Osteoblast (primary cell): ENCODE measurements around the gene ADGRG2. TPM values are rescaled to one million over a fixed set of nuclear protein-coding genes. Genes with fewer than 3 reads are reported as not detected.
A peak's percentile ranks its signal among the peaks of the same experiment; 100 is the strongest.

Experiments used
- DNase-seq: peaks from one replicate; pipeline ENCODE4 v3.0.0; 2011; ENCODE audit warnings: low spot score, mixed read lengths; ENCODE audit not compliant: insufficient read length; ENCODE audit errors: missing footprints
- H2AFZ ChIP-seq: 2 replicates; pipeline ENCODE4 v1.6.0; 2011; ENCODE audit warnings: mild to moderate bottlenecking, low read length
- H3K27ac ChIP-seq: 2 replicates; pipeline ENCODE4 v1.5.1; 2011; ENCODE audit warnings: mild to moderate bottlenecking, low read depth, low read length, moderate library complexity
- H3K27me3 ChIP-seq: 2 replicates; pipeline ENCODE4 v1.6.0; 2012; ENCODE audit warnings: mild to moderate bottlenecking, control low read depth, inconsistent platforms, low read length, moderate library complexity; ENCODE audit not compliant: insufficient read depth
- H3K36me3 ChIP-seq: 2 replicates; pipeline ENCODE4 v1.5.1; 2011; ENCODE audit warnings: mild to moderate bottlenecking, low read length, control low read depth, moderate library complexity; ENCODE audit not compliant: insufficient read depth
- H3K4me1 ChIP-seq: 2 replicates; pipeline ENCODE4 v1.5.1; 2011; ENCODE audit warnings: mild to moderate bottlenecking, low read length, control low read depth, moderate library complexity; ENCODE audit not compliant: insufficient read depth
- H3K4me2 ChIP-seq: 2 replicates; pipeline ENCODE4 v1.6.0; 2011; ENCODE audit warnings: mild to moderate bottlenecking, low read length; ENCODE audit not compliant: insufficient read depth
- H3K4me3 ChIP-seq: fragments of 200-600 bp; sonication (generic); 3 replicates; pipeline ENCODE4 v1.5.1; 2012; ENCODE audit warnings: mild to moderate bottlenecking, low read length, inconsistent platforms; ENCODE audit not compliant: insufficient read depth
- H3K79me2 ChIP-seq: 2 replicates; pipeline ENCODE4 v1.6.0; 2012; ENCODE audit warnings: mild to moderate bottlenecking, low read length, control low read depth, inconsistent platforms; ENCODE audit not compliant: insufficient read depth
- H3K9me3 ChIP-seq: 2 replicates; pipeline ENCODE4 v1.5.1; 2011; ENCODE audit warnings: low read depth, low read length, control low read depth
- H4K20me1 ChIP-seq: 2 replicates; pipeline ENCODE4 v1.6.0; 2012; ENCODE audit warnings: mild to moderate bottlenecking, low read length, control low read depth; ENCODE audit not compliant: insufficient read depth
- total RNA-seq: library from RNA; depleted of rRNA; stranded (reverse); fragments of >200 nt; gene quantifications from 2 replicates; pipeline ENCODE4 v1.2.3, GENCODE V29; 2012
- TF ChIP-seq, protein P1 (sequence below): IDR thresholded peaks from 2 replicates; pipeline ENCODE4 v1.5.1; 2011; ENCODE audit warnings: mild to moderate bottlenecking, low read depth, low read length, moderate library complexity; ENCODE audit errors: extremely low read depth

Gene ADGRG2
- total RNA-seq, 1 donor = under 0.01 TPM

DNA sequence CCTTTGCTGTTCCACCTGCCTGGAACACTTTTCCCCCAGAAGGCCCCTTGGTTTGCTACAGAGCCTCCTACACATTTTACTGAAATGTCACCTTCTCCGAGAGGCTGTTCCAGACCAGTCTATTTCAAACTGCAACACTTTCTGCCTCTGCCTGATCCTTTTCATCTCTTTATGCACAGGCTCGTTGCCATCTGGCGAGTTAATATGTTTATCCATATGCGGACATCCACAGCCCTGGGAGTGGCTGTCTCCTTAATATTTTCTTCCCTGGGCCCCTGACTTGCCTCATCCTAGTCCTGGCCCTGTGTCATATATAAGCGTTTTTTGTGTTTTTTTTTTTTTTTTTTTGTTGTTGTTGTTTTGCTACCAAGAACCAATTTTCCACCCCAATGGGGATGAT is 73.2 kb downstream of the ADGRG2 start:
- no peaks in the 10 kb centered on the region for H3K4me1 ChIP-seq
- H3K4me3 ChIP-seq = no peak overlapping the region
- H3K4me2 ChIP-seq = no peak overlapping the region
- TF ChIP-seq, protein P1, sequence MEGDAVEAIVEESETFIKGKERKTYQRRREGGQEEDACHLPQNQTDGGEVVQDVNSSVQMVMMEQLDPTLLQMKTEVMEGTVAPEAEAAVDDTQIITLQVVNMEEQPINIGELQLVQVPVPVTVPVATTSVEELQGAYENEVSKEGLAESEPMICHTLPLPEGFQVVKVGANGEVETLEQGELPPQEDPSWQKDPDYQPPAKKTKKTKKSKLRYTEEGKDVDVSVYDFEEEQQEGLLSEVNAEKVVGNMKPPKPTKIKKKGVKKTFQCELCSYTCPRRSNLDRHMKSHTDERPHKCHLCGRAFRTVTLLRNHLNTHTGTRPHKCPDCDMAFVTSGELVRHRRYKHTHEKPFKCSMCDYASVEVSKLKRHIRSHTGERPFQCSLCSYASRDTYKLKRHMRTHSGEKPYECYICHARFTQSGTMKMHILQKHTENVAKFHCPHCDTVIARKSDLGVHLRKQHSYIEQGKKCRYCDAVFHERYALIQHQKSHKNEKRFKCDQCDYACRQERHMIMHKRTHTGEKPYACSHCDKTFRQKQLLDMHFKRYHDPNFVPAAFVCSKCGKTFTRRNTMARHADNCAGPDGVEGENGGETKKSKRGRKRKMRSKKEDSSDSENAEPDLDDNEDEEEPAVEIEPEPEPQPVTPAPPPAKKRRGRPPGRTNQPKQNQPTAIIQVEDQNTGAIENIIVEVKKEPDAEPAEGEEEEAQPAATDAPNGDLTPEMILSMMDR = no peak
- no peaks in the 10 kb centered on the region for H3K36me3 ChIP-seq
- DNase-seq = no peak
- H2AFZ ChIP-seq = no peak overlapping the region
- H3K27ac ChIP-seq = no peak overlapping the region
- no peaks in the 10 kb centered on the region for H4K20me1 ChIP-seq
- no peaks in the 10 kb centered on the region for H3K79me2 ChIP-seq
- no peaks in the 10 kb centered on the region for H3K27me3 ChIP-seq
- no peaks in the 10 kb centered on the region for H3K9me3 ChIP-seq

DNA sequence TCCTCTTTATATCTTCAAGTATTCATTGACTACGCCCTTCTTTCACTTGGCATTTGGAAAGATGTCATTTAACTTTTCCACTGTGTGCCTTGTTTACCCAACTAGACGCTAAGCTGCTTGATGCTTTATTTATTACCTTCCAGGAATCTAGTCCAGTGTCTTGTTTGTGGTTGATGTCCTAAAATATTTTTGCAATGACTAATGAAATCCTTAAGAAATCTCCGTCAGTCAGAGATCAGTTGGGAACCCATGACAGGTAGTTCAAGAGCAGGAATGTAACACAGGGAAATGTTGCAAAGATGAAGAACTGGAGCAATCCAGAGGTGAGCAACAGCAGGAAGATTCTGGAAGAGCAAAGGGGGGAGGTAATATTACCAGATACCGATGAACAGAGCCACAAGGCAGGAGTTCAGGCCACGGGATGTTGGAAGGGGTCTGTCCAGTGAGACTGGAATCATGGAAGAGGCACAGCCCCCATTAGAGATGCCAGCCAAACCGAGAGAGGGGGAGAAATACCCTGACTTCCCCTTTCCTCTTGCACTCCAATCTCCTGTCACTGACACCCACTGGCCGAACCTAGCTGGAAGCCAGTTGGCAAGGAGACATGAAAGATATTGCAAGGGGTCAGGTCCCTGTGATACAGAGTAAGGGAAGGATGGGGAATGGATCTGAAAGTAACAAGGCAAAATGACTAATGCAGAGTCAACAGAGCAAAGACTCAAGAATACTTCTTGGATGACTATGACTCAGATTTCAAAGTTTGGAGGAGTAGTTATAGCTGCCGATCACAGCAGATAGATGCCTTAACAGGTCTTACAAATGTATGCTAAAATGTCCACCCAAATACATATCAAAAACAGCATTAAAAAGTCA is 75.7 kb downstream of the ADGRG2 start:
- H3K27me3 ChIP-seq = no peaks in the 10 kb centered on the region
- H3K4me2 ChIP-seq = no peak overlapping the region
- H3K27ac ChIP-seq = no peak overlapping the region
- no peak overlapping the region for H3K4me3 ChIP-seq
- H4K20me1 ChIP-seq = no peaks in the 10 kb centered on the region
- H3K36me3 ChIP-seq = no peaks in the 10 kb centered on the region
- H3K9me3 ChIP-seq = no peaks in the 10 kb centered on the region
- H2AFZ ChIP-seq = no peak overlapping the region
- TF ChIP-seq, protein P1 = no peak
- no peaks in the 10 kb centered on the region for H3K79me2 ChIP-seq
- no peaks in the 10 kb centered on the region for H3K4me1 ChIP-seq
- peak; percentile 72 for DNase-seq

DNA sequence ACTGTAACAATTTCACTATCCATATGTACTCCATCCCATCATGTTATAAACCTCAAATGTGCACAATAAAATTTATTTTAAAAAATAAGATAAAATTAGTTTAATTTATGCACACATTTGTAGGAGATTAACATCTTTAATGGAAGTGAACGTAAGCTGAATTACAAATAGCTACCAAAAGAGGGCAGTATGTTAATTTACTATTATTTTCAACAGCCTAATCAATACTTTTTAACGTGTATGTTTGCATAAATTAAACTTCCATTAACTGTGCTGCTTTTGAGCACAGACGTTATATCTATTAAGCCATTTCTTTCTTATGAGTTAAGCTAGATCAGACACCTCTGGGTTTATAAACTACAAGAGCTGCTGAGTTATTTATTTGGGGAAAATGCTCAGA is 81.9 kb downstream of the ADGRG2 start:
- H3K4me1 ChIP-seq = no peaks in the 10 kb centered on the region
- H4K20me1 ChIP-seq = no peaks in the 10 kb centered on the region
- no peaks in the 10 kb centered on the region for H3K27me3 ChIP-seq
- no peak overlapping the region for H3K27ac ChIP-seq
- TF ChIP-seq, protein P1 = peak; percentile 42
- DNase-seq = no peak
- no peak overlapping the region for H3K4me2 ChIP-seq
- H3K36me3 ChIP-seq = no peaks in the 10 kb centered on the region
- H2AFZ ChIP-seq = no peak overlapping the region
- no peaks in the 10 kb centered on the region for H3K9me3 ChIP-seq
- no peak overlapping the region for H3K4me3 ChIP-seq
- no peaks in the 10 kb centered on the region for H3K79me2 ChIP-seq

DNA sequence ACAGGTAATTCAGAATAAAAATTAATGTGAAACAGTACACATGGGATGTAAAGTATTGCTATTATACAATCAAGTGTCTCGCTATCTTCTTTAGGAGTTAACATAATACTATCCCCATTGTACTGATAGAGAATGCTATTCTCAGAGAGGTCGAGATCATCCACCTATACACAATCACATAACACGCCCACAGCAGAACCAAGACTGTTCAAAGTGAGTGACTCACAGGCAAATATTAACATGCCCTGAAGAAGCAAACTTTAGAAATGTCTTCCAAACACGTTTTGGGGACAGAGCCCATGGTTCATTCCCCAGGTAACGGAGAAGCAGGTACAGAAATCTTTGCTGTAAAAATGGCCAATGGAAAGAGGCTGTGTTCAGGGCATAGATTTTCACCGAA is 88.2 kb downstream of the ADGRG2 start:
- H3K27ac ChIP-seq = no peak overlapping the region
- TF ChIP-seq, protein P1 = no peak
- no peak overlapping the region for H2AFZ ChIP-seq
- H3K4me3 ChIP-seq = no peak overlapping the region
- H3K36me3 ChIP-seq = no peaks in the 10 kb centered on the region
- H3K9me3 ChIP-seq = no peaks in the 10 kb centered on the region
- H3K4me1 ChIP-seq = no peaks in the 10 kb centered on the region
- no peak for DNase-seq
- no peaks in the 10 kb centered on the region for H3K27me3 ChIP-seq
- no peak overlapping the region for H3K4me2 ChIP-seq
- no peaks in the 10 kb centered on the region for H3K79me2 ChIP-seq
- no peaks in the 10 kb centered on the region for H4K20me1 ChIP-seq
